ENCODE results near the gene CCDC121. TPM values are rescaled to one million over a fixed set of nuclear protein-coding genes. Genes with fewer than 3 reads are reported as not detected.

Gene CCDC121
- total and polyA plus RNA-seq, 12 donors, result 0.51 to 46.9 (median 3.6) TPM

Small RNA genes lying within 50 kb of the gene (small RNA-seq; reads per million reads assigned to genes)
- gene RF00340, result 0 reads per million in 2 donors

Other genes with a start within 250 kb of the CCDC121 start
- gene ZNF513, start 248.3 kb downstream of the CCDC121 start, total RNA-seq, result 10 to 100 TPM in 7 of 9 donors, 1 to 10 TPM in 2; 3.1 to 29.2 (median 15.6) TPM
- 10 to 100 TPM in 2 of 3 donors, 1 to 10 TPM in 1; 6.1 to 83.7 (median 72.5) TPM for gene ZNF513, start 248.3 kb downstream of the CCDC121 start, polyA plus RNA-seq
- gene PPM1G, start 219.4 kb downstream of the CCDC121 start, total RNA-seq, result 10 to 100 TPM; 50.1 to 78.9 (median 60.6) TPM
- 100 to 1,000 TPM in 1 of 3 donors, 10 to 100 TPM in 2; 51.0 to 107 (median 54.7) TPM for gene PPM1G, start 219.4 kb downstream of the CCDC121 start, polyA plus RNA-seq
- gene NRBP1, start 200.4 kb downstream of the CCDC121 start, total RNA-seq, result 100 to 1,000 TPM in 1 of 9 donors, 10 to 100 TPM in 8; 48.4 to 100 (median 75.4) TPM
- gene NRBP1, start 200.4 kb downstream of the CCDC121 start, polyA plus RNA-seq, result 100 to 1,000 TPM in 1 of 3 donors, 10 to 100 TPM in 2; 52.7 to 126 (median 58.1) TPM
- 1 to 10 TPM; 1.2 to 8.2 (median 4.2) TPM for gene KRTCAP3, start 186.6 kb downstream of the CCDC121 start, total RNA-seq
- gene KRTCAP3, start 186.6 kb downstream of the CCDC121 start, polyA plus RNA-seq, result 1 to 10 TPM; 1.4 to 6.4 (median 5.4) TPM
- gene IFT172, start 139.3 kb downstream of the CCDC121 start, total RNA-seq, result 10 to 100 TPM in 8 of 9 donors, 1 to 10 TPM in 1; 6.3 to 28.1 (median 15.7) TPM
- 100 to 1,000 TPM in 1 of 3 donors, 10 to 100 TPM in 1, 1 to 10 TPM in 1; 9.8 to 113 (median 75.6) TPM for gene IFT172, start 139.3 kb downstream of the CCDC121 start, polyA plus RNA-seq
- gene FNDC4, start 133.8 kb downstream of the CCDC121 start, total RNA-seq, result 100 to 1,000 TPM in 6 of 9 donors, 10 to 100 TPM in 3; 35.3 to 321 (median 115) TPM
- gene FNDC4, start 133.8 kb downstream of the CCDC121 start, polyA plus RNA-seq, result 100 to 1,000 TPM in 2 of 3 donors, 10 to 100 TPM in 1; 51.3 to 331 (median 101) TPM
- 10 to 100 TPM in 2 of 9 donors, 1 to 10 TPM in 6, under 1 TPM in 1; 0.24 to 24.0 (median 6.3) TPM for gene GCKR, start 132.2 kb downstream of the CCDC121 start, total RNA-seq
- gene GCKR, start 132.2 kb downstream of the CCDC121 start, polyA plus RNA-seq, result 10 to 100 TPM in 2 of 3 donors, 1 to 10 TPM in 1; 9.4 to 29.4 (median 17.3) TPM
- gene ZNF512, start 46.0 kb downstream of the CCDC121 start, total RNA-seq, result 10 to 100 TPM; 16.8 to 82.5 (median 31.0) TPM
- 10 to 100 TPM; 12.8 to 31.0 (median 13.0) TPM for gene ZNF512, start 46.0 kb downstream of the CCDC121 start, polyA plus RNA-seq
- 10 to 100 TPM; 21.6 to 41.3 (median 24.9) TPM for gene GPN1, start within 50 bp of the CCDC121 start, total RNA-seq
- gene GPN1, start within 50 bp of the CCDC121 start, polyA plus RNA-seq, result 10 to 100 TPM; 10.6 to 44.6 (median 12.8) TPM
- 10 to 100 TPM; 16.6 to 48.4 (median 32.0) TPM for gene SUPT7L, start 34.6 kb upstream of the CCDC121 start, total RNA-seq
- gene SUPT7L, start 34.6 kb upstream of the CCDC121 start, polyA plus RNA-seq, result 10 to 100 TPM; 36.8 to 51.4 (median 50.0) TPM
- gene SLC4A1AP, start 34.9 kb upstream of the CCDC121 start, total RNA-seq, result 10 to 100 TPM; 14.4 to 36.9 (median 22.4) TPM
- 10 to 100 TPM; 13.0 to 41.1 (median 15.0) TPM for gene SLC4A1AP, start 34.9 kb upstream of the CCDC121 start, polyA plus RNA-seq
- gene MRPL33, start 142.7 kb upstream of the CCDC121 start, total RNA-seq, result 1,000 to 10,000 TPM in 1 of 9 donors, 100 to 1,000 TPM in 8; 211 to 1,020 (median 479) TPM
- gene MRPL33, start 142.7 kb upstream of the CCDC121 start, polyA plus RNA-seq, result 100 to 1,000 TPM; 253 to 508 (median 491) TPM